Measurements from ENCODE around the gene PCA3. TPM values are rescaled to one million over a fixed set of nuclear protein-coding genes. Genes with fewer than 3 reads are reported as not detected.

The PCA3 gene
- total RNA-seq, 2 donors from 2014 or later, result not detected

DNA sequence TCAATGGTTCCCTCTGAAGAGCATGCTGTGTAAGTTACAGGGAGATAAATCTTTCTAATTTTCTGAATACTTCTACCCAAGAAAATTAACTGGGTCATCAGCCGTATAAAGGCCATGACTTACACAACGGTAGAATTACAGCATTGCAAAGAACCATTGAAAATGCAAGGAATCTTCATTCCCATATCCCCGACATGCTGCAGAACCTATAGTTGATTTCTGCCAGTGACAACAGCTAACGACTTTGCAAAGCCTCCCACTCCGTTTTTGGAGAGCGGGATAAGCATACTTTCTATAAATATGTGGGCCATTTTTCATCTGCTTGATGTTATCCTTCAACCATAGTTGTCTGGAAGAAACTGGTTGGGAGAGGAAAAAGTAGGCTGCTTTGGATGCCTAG, 56.2 kb downstream of the PCA3 start:
- H3K36me3 Mint-ChIP-seq (ENCODE audit: low read depth), result no peaks in the 10 kb centered on the region
- no peak overlapping the region for H3K27ac Mint-ChIP-seq
- no peak for ATAC-seq (replicated peaks)
- H3K4me1 Mint-ChIP-seq, result no peaks in the 10 kb centered on the region
- peaks cover 2% of the 10 kb centered on the region for H3K27me3 Mint-ChIP-seq
- H3K4me3 Mint-ChIP-seq, result no peak overlapping the region
- H3K9me3 Mint-ChIP-seq, result no peaks in the 10 kb centered on the region

GRCh38 chr9:76827296-76828080, 63.2 kb downstream of the PCA3 start:
- Mint-ChIP-seq H3K36me3 (ENCODE audit: low read depth) (no peaks in the 10 kb centered on the region), H3K27ac (no peak overlapping the region), H3K4me3 (no peak overlapping the region), H3K9me3 (peaks cover 4% of the 10 kb centered on the region), H3K27me3 (peaks cover 7% of the 10 kb centered on the region), H3K4me1 (no peaks in the 10 kb centered on the region)
- no peak for ATAC-seq (replicated peaks)

- no peak for ATAC-seq (replicated peaks)
- no peak overlapping the region for H3K27ac Mint-ChIP-seq
- peaks cover 7% of the 10 kb centered on the region for H3K27me3 Mint-ChIP-seq
- no peaks in the 10 kb centered on the region for H3K36me3 Mint-ChIP-seq (ENCODE audit: low read depth)
- H3K9me3 Mint-ChIP-seq, result peaks cover 4% of the 10 kb centered on the region
- H3K4me1 Mint-ChIP-seq, result no peaks in the 10 kb centered on the region
- H3K4me3 Mint-ChIP-seq, result no peak overlapping the region
Measured at GRCh38 chr9:76828447-76828846, 64.2 kb downstream of the PCA3 start.

DNA sequence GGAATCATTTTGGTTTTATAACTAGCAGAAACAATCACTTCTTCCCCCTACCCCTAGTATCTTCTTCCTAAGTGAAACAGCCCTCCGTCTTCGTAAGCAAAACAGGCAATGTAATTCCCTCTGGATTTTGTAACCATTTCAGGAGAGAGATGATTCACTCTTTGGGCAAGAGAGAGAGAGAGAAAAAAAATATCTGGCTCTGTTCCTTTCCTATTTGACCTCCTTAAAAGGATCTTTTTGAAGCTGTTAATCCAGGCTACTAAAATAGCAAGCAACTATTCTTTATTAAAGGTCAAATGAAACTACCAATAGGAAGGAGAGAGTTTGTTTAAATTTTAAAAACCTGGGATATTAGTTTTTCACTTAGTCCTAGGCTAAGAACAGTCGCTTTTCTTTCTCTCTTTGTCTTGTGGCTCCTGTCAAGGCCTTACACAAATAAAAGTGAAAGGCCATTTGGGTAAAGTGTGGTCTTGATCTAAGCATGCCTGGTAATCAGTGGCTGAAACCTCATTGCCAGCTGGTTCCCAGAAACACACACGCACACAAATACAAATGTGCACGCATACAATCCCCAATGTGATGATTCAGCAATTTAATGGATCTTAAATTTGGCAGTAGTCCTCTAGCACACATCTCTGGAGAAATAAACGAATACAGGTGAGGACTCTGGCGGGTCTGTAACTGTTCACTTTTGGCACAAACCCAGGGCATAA, 71.5 kb downstream of the PCA3 start:
- Mint-ChIP-seq H3K27me3 (peaks cover 7% of the 10 kb centered on the region), H3K27ac (no peak overlapping the region)

More for the DNA sequence above, 71.5 kb downstream of the PCA3 start:
- H3K9me3 Mint-ChIP-seq, result no peaks in the 10 kb centered on the region
- H3K4me1 Mint-ChIP-seq, result no peaks in the 10 kb centered on the region
- no peak overlapping the region for H3K4me3 Mint-ChIP-seq
- H3K36me3 Mint-ChIP-seq (ENCODE audit: low read depth), result no peaks in the 10 kb centered on the region
- ATAC-seq (replicated peaks), result no peak

Other genes with a start within 250 kb of the PCA3 start
- gene PRUNE2, start 141.7 kb downstream of the PCA3 start, total RNA-seq, result under 1 TPM; 0.24 to 0.39 TPM